ENCODE results near the gene UBXN11. TPM values are rescaled to one million over a fixed set of nuclear protein-coding genes. Genes with fewer than 3 reads are reported as not detected.
A peak's percentile ranks its signal among the peaks of the same experiment; 100 is the strongest.
"Not testable (repeated sequence)": the region's sequence is repeated elsewhere in the genome, so short reads cannot be mapped to it uniquely, and the experiment has no call there.

Gene UBXN11
- polyA plus RNA-seq, 1 donor from 2014 or later = 11.2 TPM

- H3K36me3 Mint-ChIP-seq = no peaks in the 10 kb centered on the region
- peaks cover 5 to 15% (median 8%) of the 10 kb centered on the region in 3 donors for H3K4me1 Mint-ChIP-seq
- no peak overlapping the region for H3K27ac Mint-ChIP-seq
- H3K27me3 Mint-ChIP-seq = no peaks in the 10 kb centered on the region
- no peaks in the 10 kb centered on the region for H3K9me3 Mint-ChIP-seq
- H3K4me3 Mint-ChIP-seq = no peak overlapping the region
Measured at GRCh38 chr1:26300578-26301275, 5.7 kb downstream of the UBXN11 start.

- no peaks in the 10 kb centered on the region for H3K9me3 Mint-ChIP-seq
- H3K4me1 Mint-ChIP-seq = peaks cover 9 to 20% (median 13%) of the 10 kb centered on the region in 3 donors
- no peak overlapping the region for H3K27ac Mint-ChIP-seq
- no peak overlapping the region for H3K4me3 Mint-ChIP-seq
- peaks cover 2% of the 10 kb centered on the region for H3K36me3 Mint-ChIP-seq
- H3K27me3 Mint-ChIP-seq = no peaks in the 10 kb centered on the region
Measured at GRCh38 chr1:26297791-26298124, 8.7 kb downstream of the UBXN11 start.

GRCh38 chr1:26297057-26297790 lies 9.2 kb downstream of the UBXN11 start:
- Mint-ChIP-seq H3K36me3 (peaks cover 2% of the 10 kb centered on the region), H3K27ac (no peak overlapping the region), H3K4me3 (no peak overlapping the region), H3K27me3 (no peaks in the 10 kb centered on the region), H3K9me3 (no peaks in the 10 kb centered on the region), H3K4me1 (peaks cover 11 to 21% (median 16%) of the 10 kb centered on the region in 3 donors)

- Mint-ChIP-seq H3K4me3 (no peak overlapping the region), H3K9me3 (no peaks in the 10 kb centered on the region), H3K36me3 (peaks cover 2% of the 10 kb centered on the region), H3K27me3 (no peaks in the 10 kb centered on the region), H3K27ac (no peak overlapping the region), H3K4me1 (peaks cover 16 to 28% (median 20%) of the 10 kb centered on the region in 3 donors)
Measured at GRCh38 chr1:26296340-26297056, 9.9 kb downstream of the UBXN11 start.

GRCh38 chr1:26295194-26296138 lies 11.0 kb downstream of the UBXN11 start:
- H3K4me3 Mint-ChIP-seq = peak overlapping the region in 2 of 4 donors; percentile 36 to 42
- peaks cover 2% of the 10 kb centered on the region for H3K36me3 Mint-ChIP-seq
- peaks cover 20 to 38% (median 23%) of the 10 kb centered on the region in 3 donors for H3K4me1 Mint-ChIP-seq
- H3K27ac Mint-ChIP-seq = peak overlapping the region in 2 of 3 donors; percentile 47 to 73
- H3K27me3 Mint-ChIP-seq = no peaks in the 10 kb centered on the region
- H3K9me3 Mint-ChIP-seq = no peaks in the 10 kb centered on the region

- H3K4me3 Mint-ChIP-seq = peak overlapping the region in 1 of 4 donors; percentile 68
- peaks cover 24 to 42% (median 35%) of the 10 kb centered on the region in 3 donors for H3K4me1 Mint-ChIP-seq
- H3K9me3 Mint-ChIP-seq = no peaks in the 10 kb centered on the region
- H3K27me3 Mint-ChIP-seq = no peaks in the 10 kb centered on the region
- peaks cover 2% of the 10 kb centered on the region for H3K36me3 Mint-ChIP-seq
- peak overlapping the region; percentile 31 to 65 (median 53) for H3K27ac Mint-ChIP-seq
Measured at GRCh38 chr1:26293911-26294463, 12.4 kb downstream of the UBXN11 start.

- peak overlapping the region; percentile 85 to 100 (median 100) for H3K27ac Mint-ChIP-seq
- H3K27me3 Mint-ChIP-seq, H3K36me3 Mint-ChIP-seq, H3K9me3 Mint-ChIP-seq: not testable (repeated sequence)
- H3K4me1 Mint-ChIP-seq = peaks cover 34 to 52% (median 46%) of the 10 kb centered on the region in 3 donors
- H3K4me3 Mint-ChIP-seq = peak overlapping the region in 3 of 4 donors; percentile 46 to 85 (median 48)
Measured at GRCh38 chr1:26292735-26293134, 13.7 kb downstream of the UBXN11 start.

- peaks cover 42 to 60% (median 53%) of the 10 kb centered on the region in 3 donors for H3K4me1 Mint-ChIP-seq
- no peaks in the 10 kb centered on the region for H3K9me3 Mint-ChIP-seq
- H3K27ac Mint-ChIP-seq = peak overlapping the region; percentile 98 to 100 (median 100)
- no peaks in the 10 kb centered on the region for H3K27me3 Mint-ChIP-seq
- peak overlapping the region in 3 of 4 donors; percentile 46 to 88 (median 85) for H3K4me3 Mint-ChIP-seq
- H3K36me3 Mint-ChIP-seq = peaks cover 2% of the 10 kb centered on the region
Measured at GRCh38 chr1:26291939-26292338, 14.5 kb downstream of the UBXN11 start.

- peaks cover 43 to 62% (median 54%) of the 10 kb centered on the region in 3 donors for H3K4me1 Mint-ChIP-seq
- peaks cover 2% of the 10 kb centered on the region for H3K36me3 Mint-ChIP-seq
- peak overlapping the region; percentile 98 to 100 (median 100) for H3K27ac Mint-ChIP-seq
- H3K4me3 Mint-ChIP-seq = peak overlapping the region in 2 of 4 donors; percentile 46 to 88
- H3K9me3 Mint-ChIP-seq = no peaks in the 10 kb centered on the region
- H3K27me3 Mint-ChIP-seq = no peaks in the 10 kb centered on the region
Measured at GRCh38 chr1:26291433-26291832, 15.0 kb downstream of the UBXN11 start.

- peak overlapping the region; percentile 98 to 100 (median 100) for H3K27ac Mint-ChIP-seq
- H3K9me3 Mint-ChIP-seq = no peaks in the 10 kb centered on the region
- peaks cover 43 to 68% (median 59%) of the 10 kb centered on the region in 3 donors for H3K4me1 Mint-ChIP-seq
- peak overlapping the region; percentile 22 to 94 (median 62) for H3K4me3 Mint-ChIP-seq
- peaks cover 2% of the 10 kb centered on the region for H3K36me3 Mint-ChIP-seq
- H3K27me3 Mint-ChIP-seq = no peaks in the 10 kb centered on the region
Measured at GRCh38 chr1:26290882-26291261, 15.6 kb downstream of the UBXN11 start.

GRCh38 chr1:26290122-26290881 lies 16.1 kb downstream of the UBXN11 start:
- H3K9me3 Mint-ChIP-seq = no peaks in the 10 kb centered on the region
- peak overlapping the region; percentile 98 to 100 (median 100) for H3K27ac Mint-ChIP-seq
- H3K27me3 Mint-ChIP-seq = no peaks in the 10 kb centered on the region
- H3K4me3 Mint-ChIP-seq = peak overlapping the region; percentile 66 to 94 (median 90)
- H3K4me1 Mint-ChIP-seq = peaks cover 43 to 68% (median 63%) of the 10 kb centered on the region in 3 donors
- peaks cover 2% of the 10 kb centered on the region for H3K36me3 Mint-ChIP-seq

- no peaks in the 10 kb centered on the region for H3K36me3 Mint-ChIP-seq
- no peaks in the 10 kb centered on the region for H3K27me3 Mint-ChIP-seq
- peak overlapping the region; percentile 66 to 94 (median 91) for H3K4me3 Mint-ChIP-seq
- no peaks in the 10 kb centered on the region for H3K9me3 Mint-ChIP-seq
- H3K4me1 Mint-ChIP-seq = peaks cover 49 to 77% (median 68%) of the 10 kb centered on the region in 3 donors
- H3K27ac Mint-ChIP-seq = peak overlapping the region; percentile 98 to 100 (median 100)
Measured at GRCh38 chr1:26289158-26290059, 17.0 kb downstream of the UBXN11 start.
